Rectal smooth muscle tissue (tissue), 1 donor: ENCODE data around the gene SCO2.
"Not testable (repeated sequence)": the region's sequence is repeated elsewhere in the genome, so short reads cannot be mapped to it uniquely, and the experiment has no call there.

Experiments used
- H3K27ac ChIP-seq: one replicate; pipeline ENCODE4 v1.7.0; 2013; ENCODE audit warnings: low read depth, low read length, inconsistent platforms
- H3K27me3 ChIP-seq: one replicate; pipeline ENCODE4 v1.7.0; 2013; ENCODE audit warnings: low read length; ENCODE audit not compliant: control insufficient read depth, insufficient read depth
- H3K36me3 ChIP-seq: one replicate; pipeline ENCODE4 v1.7.0; 2013; ENCODE audit warnings: low read length; ENCODE audit not compliant: control insufficient read depth, insufficient read depth
- H3K4me1 ChIP-seq: one replicate; pipeline ENCODE4 v1.7.0; 2013; ENCODE audit warnings: low read length; ENCODE audit not compliant: control insufficient read depth, insufficient read depth
- H3K4me3 ChIP-seq: one replicate; pipeline ENCODE4 v1.7.0; 2013; ENCODE audit warnings: low read length
- H3K9ac ChIP-seq: one replicate; pipeline ENCODE4 v1.7.0; 2013; ENCODE audit warnings: low read length

Gene SCO2

GRCh38 chr22:50547263-50547985, 22.0 kb upstream of the SCO2 start:
- Histone ChIP-seq H3K36me3 (no peaks in the 10 kb centered on the region), H3K9ac (no peak overlapping the region), H3K27me3 (peaks cover 19% of the 10 kb centered on the region), H3K4me1 (no peaks in the 10 kb centered on the region), H3K27ac (no peak overlapping the region), H3K4me3 (no peak overlapping the region)

GRCh38 chr22:50546326-50547262, 21.2 kb upstream of the SCO2 start:
- Histone ChIP-seq H3K9ac (no peak overlapping the region), H3K36me3 (no peaks in the 10 kb centered on the region), H3K27me3 (peaks cover 19% of the 10 kb centered on the region), H3K4me3 (no peak overlapping the region), H3K4me1 (no peaks in the 10 kb centered on the region), H3K27ac (no peak overlapping the region)

- no peak within 1 kb of the TSS for H3K27ac ChIP-seq
- H3K36me3 ChIP-seq = no peaks in the 10 kb centered on the region
- no peaks in the 10 kb centered on the region for H3K4me1 ChIP-seq
- H3K4me3 ChIP-seq = no peak within 1 kb of the TSS
- no peak within 1 kb of the TSS for H3K9ac ChIP-seq
- peaks cover 19% of the 10 kb centered on the region for H3K27me3 ChIP-seq
These were observed 20.3 kb upstream of the SCO2 start, which contains the start of gene KLHDC7B for GRCh38 chr22:50545522-50546325. Gene KLHDC7B (plus strand): TSS chr22:50545899. CDS start chr22:50546244, 345 bp downstream.

GRCh38 chr22:50544746-50545253, 19.4 kb upstream of the SCO2 start:
- Histone ChIP-seq H3K4me1 (no peaks in the 10 kb centered on the region), H3K9ac (no peak overlapping the region), H3K27ac (no peak overlapping the region), H3K27me3 (peaks cover 19% of the 10 kb centered on the region), H3K36me3 (no peaks in the 10 kb centered on the region), H3K4me3 (no peak overlapping the region)

GRCh38 chr22:50544078-50544745, 18.8 kb upstream of the SCO2 start:
- Histone ChIP-seq H3K36me3 (no peaks in the 10 kb centered on the region), H3K4me3 (no peak overlapping the region), H3K27me3 (peaks cover 17% of the 10 kb centered on the region), H3K9ac (no peak overlapping the region), H3K4me1 (no peaks in the 10 kb centered on the region), H3K27ac (no peak overlapping the region)

GRCh38 chr22:50542416-50542927, 17.1 kb upstream of the SCO2 start:
- Histone ChIP-seq H3K36me3 (no peaks in the 10 kb centered on the region), H3K9ac (no peak overlapping the region), H3K4me3 (no peak overlapping the region), H3K4me1 (no peaks in the 10 kb centered on the region), H3K27ac (no peak overlapping the region), H3K27me3 (peaks cover 6% of the 10 kb centered on the region)

GRCh38 chr22:50541667-50542026, 16.2 kb upstream of the SCO2 start:
- not testable (repeated sequence) for H3K27me3 ChIP-seq, H3K27ac ChIP-seq, H3K4me1 ChIP-seq, H3K9ac ChIP-seq, H3K36me3 ChIP-seq, H3K4me3 ChIP-seq

GRCh38 chr22:50540381-50540780, 15.0 kb upstream of the SCO2 start:
- Histone ChIP-seq H3K27me3 (no peaks in the 10 kb centered on the region), H3K27ac (no peak overlapping the region), H3K4me1 (no peaks in the 10 kb centered on the region), H3K9ac (no peak overlapping the region), H3K4me3 (no peak overlapping the region), H3K36me3 (no peaks in the 10 kb centered on the region)

- Histone ChIP-seq H3K4me1 (no peaks in the 10 kb centered on the region), H3K4me3 (no peak overlapping the region), H3K27ac (peak overlapping the region; percentile 32), H3K9ac (no peak overlapping the region), H3K36me3 (no peaks in the 10 kb centered on the region), H3K27me3 (no peaks in the 10 kb centered on the region)
These were observed 12.4 kb upstream of the SCO2 start for GRCh38 chr22:50537765-50538164.

GRCh38 chr22:50536226-50536625, 10.8 kb upstream of the SCO2 start:
- peaks cover 2% of the 10 kb centered on the region for H3K27me3 ChIP-seq

GRCh38 chr22:50535113-50535512, 9.7 kb upstream of the SCO2 start:
- Histone ChIP-seq H3K9ac (no peak overlapping the region), H3K4me3 (no peak overlapping the region), H3K27me3 (peaks cover 9% of the 10 kb centered on the region), H3K36me3 (no peaks in the 10 kb centered on the region), H3K27ac (no peak overlapping the region), H3K4me1 (peaks cover 2% of the 10 kb centered on the region)

More at GRCh38 chr22:50536226-50536625, 10.8 kb upstream of the SCO2 start:
- no peak overlapping the region for H3K4me3 ChIP-seq
- no peaks in the 10 kb centered on the region for H3K4me1 ChIP-seq
- H3K27ac ChIP-seq = no peak overlapping the region
- H3K9ac ChIP-seq = no peak overlapping the region
- no peaks in the 10 kb centered on the region for H3K36me3 ChIP-seq
